ENCODE measurements around the gene PYGB. TPM values are rescaled to one million over a fixed set of nuclear protein-coding genes. Genes with fewer than 3 reads are reported as not detected.

The PYGB gene
- polyA plus RNA-seq = 5.8 and 8.0 TPM in 2 replicates

DNA sequence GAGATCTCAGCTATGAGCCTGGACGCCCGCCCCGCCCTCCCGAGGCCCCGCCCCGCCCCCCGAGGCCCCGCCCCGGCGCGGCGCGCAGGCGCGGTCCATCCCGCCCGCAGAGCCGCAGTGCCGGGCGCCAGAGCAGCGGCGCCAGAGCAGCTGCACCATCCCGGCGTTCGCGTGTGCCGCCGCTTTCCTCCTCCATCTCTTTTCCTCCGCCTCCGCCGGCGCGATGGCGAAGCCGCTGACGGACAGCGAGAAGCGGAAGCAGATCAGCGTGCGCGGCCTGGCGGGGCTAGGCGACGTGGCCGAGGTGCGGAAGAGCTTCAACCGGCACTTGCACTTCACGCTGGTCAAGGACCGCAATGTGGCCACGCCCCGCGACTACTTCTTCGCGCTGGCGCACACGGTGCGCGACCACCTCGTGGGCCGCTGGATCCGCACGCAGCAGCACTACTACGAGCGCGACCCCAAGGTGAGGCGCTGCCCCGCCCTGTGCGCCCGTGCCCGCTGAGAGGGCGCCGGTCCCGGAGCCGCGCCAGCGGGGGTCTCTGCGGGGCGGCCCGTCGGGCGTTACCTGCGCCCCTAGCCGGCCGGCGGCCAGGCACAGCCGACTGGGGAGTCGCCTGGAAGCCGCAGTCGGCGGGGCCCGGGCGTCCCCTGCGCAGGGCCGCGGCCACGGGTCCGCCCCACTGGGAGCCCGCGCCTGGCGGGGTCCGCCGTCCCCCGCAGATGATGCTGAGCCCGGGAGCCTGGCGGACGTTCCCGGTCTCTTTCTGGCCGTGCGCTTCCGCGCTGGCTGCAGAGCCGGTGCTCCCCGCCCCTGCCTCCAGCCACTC lies at the start of gene PYGB:
Gene PYGB (plus strand): TSS at position 130 of the 830 bp plus-strand sequence. CDS start 94 bp downstream, at position 224.

Other genes starting within 250 kb of the PYGB start
- 2.3 and 4.5 TPM in 2 replicates for gene ACSS1, start 189.9 kb upstream of the PYGB start, polyA plus RNA-seq
- 0.16 and 1.5 TPM in 2 replicates for gene VSX1, start 165.9 kb upstream of the PYGB start, polyA plus RNA-seq
- 9.9 and 14.3 TPM in 2 replicates for gene ENTPD6, start 52.4 kb upstream of the PYGB start, polyA plus RNA-seq
- 28.3 and 46.4 TPM in 2 replicates for gene ABHD12, start 142.8 kb downstream of the PYGB start, polyA plus RNA-seq
- 0.40 TPM in 1 of 2 replicates, not detected in the other for gene GINS1, start 159.6 kb downstream of the PYGB start, polyA plus RNA-seq

All from Purkinje cell (primary cell).